ENCODE measurements around the gene RRP12. TPM values are rescaled to one million over a fixed set of nuclear protein-coding genes. Genes with fewer than 3 reads are reported as not detected.
"Not testable (repeated sequence)": the region's sequence is repeated elsewhere in the genome, so short reads cannot be mapped to it uniquely, and the experiment has no call there.

Gene RRP12
- total RNA-seq, 2 experiments from 2014 or later: 20.1 to 21.6 TPM

DNA sequence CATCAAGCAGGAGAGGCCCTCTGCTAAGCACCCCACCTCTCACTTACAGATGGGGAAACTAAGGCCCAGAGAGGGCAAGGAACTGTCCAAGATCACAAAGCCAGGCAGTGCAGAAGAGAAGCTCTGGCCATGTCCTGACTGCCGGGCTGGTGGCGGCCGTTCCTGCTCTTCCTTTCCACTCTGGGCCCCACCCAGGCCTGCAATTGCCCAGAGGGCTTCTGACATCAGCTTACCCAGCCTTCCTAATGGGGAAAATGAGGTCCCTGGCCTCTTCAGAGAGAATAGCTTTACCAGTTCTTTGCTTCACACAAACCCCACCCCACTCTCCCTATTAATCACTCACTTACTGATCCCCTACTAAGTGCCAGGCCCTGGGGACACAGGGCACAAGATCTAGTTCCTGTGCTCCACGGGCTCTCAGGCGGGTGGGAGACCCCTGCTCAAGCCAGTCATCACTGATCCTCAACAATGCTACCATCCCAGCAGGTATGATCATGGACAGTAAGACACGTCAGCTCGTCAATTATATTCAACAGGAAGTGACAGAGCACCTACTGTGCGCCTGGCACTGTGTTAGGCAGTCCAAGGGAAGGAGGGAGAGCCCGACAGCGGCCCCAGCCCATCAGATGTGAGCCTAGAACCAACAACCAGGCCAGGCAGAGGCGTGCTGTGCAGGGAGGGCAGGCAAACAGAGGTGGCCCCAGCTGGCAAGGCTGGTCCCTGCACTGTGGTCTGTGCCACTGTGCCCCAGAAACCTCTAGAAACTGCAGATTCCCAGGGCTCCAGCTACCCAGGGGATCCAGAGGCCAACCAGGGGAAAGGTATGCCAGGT, 40.2 kb downstream of the RRP12 start:
- DNase-seq: no peak
- POLR2A ChIA-PET: interaction anchor here (0.5 kb wide), 1 partner anchor 418 kb away, joined by 3 read pairs; no protein-coding TSS in a partner anchor
- no peak overlapping the region for H3K4me3 Mint-ChIP-seq

DNA sequence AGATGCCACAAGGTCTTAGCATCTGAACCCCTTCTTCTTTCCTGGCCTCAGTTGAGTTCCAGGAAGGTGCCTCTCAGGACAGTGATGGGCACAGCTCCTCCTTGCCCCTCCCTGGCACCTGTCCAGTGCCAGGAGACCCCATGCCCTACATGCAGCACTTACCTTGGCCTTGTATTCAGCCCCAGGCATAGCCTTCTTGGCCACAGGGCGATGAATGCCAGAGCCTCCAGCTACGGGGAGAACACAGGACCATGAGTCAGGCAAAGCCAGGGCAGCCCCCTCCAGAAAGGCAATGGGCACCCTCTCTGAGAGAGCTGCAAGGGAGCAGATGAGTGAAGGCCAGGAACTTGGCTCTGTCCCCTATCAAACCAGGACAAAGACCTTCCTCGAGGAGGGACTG, 42.4 kb downstream of the RRP12 start:
- ChIA-PET CTCF (interaction anchor here (0.6 to 2.1 kb wide), 8 partner anchors 8 to 501 kb away, joined by 3 to 10 read pairs (median 4); no protein-coding TSS in a partner anchor), POLR2A (interaction anchor here (0.6 kb wide), 1 partner anchor 41 kb away, joined by 3 read pairs; no protein-coding TSS in a partner anchor)
- no peaks in the 10 kb centered on the region for H3K9me3 Mint-ChIP-seq
- H3K27me3 Mint-ChIP-seq: no peaks in the 10 kb centered on the region
- no peaks in the 10 kb centered on the region for H3K4me1 Mint-ChIP-seq
- peaks cover 7% of the 10 kb centered on the region for H3K36me3 Mint-ChIP-seq (ENCODE audit: low read depth)
- H3K27ac Mint-ChIP-seq: no peak overlapping the region
- no peak overlapping the region for H3K4me3 Mint-ChIP-seq
- DNase-seq: no peak

More for the DNA sequence above, 40.2 kb downstream of the RRP12 start:
- H3K4me1 Mint-ChIP-seq: no peaks in the 10 kb centered on the region
- H3K36me3 Mint-ChIP-seq (ENCODE audit: low read depth): peaks cover 12% of the 10 kb centered on the region
- no peaks in the 10 kb centered on the region for H3K9me3 Mint-ChIP-seq
- no peaks in the 10 kb centered on the region for H3K27me3 Mint-ChIP-seq
- peak overlapping the region; percentile 20 for H3K27ac Mint-ChIP-seq
- CTCF ChIA-PET: interaction anchor here (0.9 to 1.7 kb wide), 4 partner anchors 10 to 49 kb away, joined by 3 to 5 read pairs (median 4); no protein-coding TSS in a partner anchor

DNA sequence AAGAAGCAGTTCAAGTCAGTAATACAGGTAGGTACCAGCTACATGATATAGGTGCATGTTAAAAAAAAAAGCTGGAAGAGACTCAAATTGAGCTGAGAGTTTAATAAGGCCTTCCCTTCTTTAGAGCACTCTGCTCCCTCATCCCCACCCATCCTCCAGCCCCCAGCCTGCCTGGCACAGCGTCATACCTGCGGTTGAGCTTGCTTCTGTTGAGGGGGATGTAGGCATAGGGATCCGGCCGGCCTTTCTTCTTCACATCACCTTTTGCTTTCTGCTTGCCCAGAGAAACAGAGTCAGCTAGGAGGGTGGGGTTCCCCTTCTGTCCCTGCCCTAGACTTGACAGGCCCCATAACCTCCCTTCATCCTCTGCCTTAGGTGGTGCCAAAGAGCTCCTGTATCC, 42.8 kb downstream of the RRP12 start:
- Mint-ChIP-seq H3K9me3 (no peaks in the 10 kb centered on the region), H3K4me1 (no peaks in the 10 kb centered on the region), H3K27me3 (no peaks in the 10 kb centered on the region), H3K4me3 (no peak overlapping the region), H3K36me3 (ENCODE audit: low read depth) (peaks cover 7% of the 10 kb centered on the region), H3K27ac (no peak overlapping the region)
- ChIA-PET CTCF (interaction anchor here (0.5 to 2.1 kb wide), 7 partner anchors 8 to 501 kb away, joined by 3 to 10 read pairs (median 4); no protein-coding TSS in a partner anchor), POLR2A (no interaction called here)
- no peak for DNase-seq

DNA sequence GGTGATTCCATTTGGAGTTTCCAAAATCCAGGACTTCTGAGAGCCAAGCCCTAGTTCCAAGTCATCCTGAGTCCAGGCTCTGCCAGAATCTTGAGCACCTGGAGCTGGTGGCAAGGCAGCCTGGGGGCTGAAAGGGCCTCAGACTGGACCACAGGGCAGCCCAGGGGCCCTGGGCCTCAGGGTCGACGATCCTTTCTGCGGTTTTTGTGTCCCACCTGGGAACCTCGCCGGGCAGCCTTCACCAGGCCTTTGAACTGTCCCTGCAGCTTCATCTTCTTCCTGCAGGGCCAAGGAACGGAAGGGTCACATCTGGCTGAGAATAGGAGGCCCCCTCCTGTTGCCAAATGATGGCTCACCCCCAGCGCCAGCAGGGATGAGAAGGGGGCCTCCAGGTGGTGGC, 44.2 kb downstream of the RRP12 start:
- no peaks in the 10 kb centered on the region for H3K4me1 Mint-ChIP-seq
- H3K36me3 Mint-ChIP-seq (ENCODE audit: low read depth): peaks cover 7% of the 10 kb centered on the region
- CTCF ChIA-PET: interaction anchor here (0.5 to 2.1 kb wide), 4 partner anchors 10 to 585 kb away, joined by 3 to 10 read pairs (median 4); no protein-coding TSS in a partner anchor
- H3K27me3 Mint-ChIP-seq: no peaks in the 10 kb centered on the region
- POLR2A ChIA-PET: no interaction called here
- no peaks in the 10 kb centered on the region for H3K9me3 Mint-ChIP-seq
- H3K27ac Mint-ChIP-seq: no peak overlapping the region
- DNase-seq: no peak
- no peak overlapping the region for H3K4me3 Mint-ChIP-seq

DNA sequence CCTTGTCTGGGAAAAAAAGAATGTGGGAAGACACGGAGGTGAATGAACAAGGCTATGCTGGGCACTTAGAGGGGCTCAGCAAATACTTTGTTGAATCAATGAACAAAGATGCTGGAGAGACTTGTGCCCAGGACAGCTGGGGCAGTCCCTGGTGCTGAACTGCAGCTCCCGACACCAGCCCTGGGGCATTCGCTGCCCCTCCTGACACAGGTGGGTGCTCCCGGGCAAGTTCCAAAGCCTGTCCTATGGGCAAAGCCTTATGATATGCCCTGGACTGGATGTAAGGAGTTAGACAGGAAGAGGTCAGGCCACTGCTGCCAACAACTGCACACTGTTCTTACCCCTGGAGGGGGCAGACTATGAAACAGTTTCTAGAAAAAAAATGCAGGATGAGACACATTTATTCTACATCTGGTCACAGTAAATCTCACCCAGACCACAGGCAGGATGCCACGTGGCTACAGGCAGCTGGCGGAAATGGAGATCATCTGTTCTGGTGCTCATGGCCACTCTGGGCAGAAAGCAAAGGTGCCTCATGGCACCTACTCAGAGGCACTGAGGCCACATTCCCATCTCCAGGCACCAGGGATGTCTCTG, 44.7 kb downstream of the RRP12 start:
- H3K36me3 Mint-ChIP-seq (ENCODE audit: low read depth): peaks cover 7% of the 10 kb centered on the region
- no peaks in the 10 kb centered on the region for H3K27me3 Mint-ChIP-seq
- no peak for DNase-seq
- H3K9me3 Mint-ChIP-seq: no peaks in the 10 kb centered on the region
- H3K4me3 Mint-ChIP-seq: no peak overlapping the region
- H3K4me1 Mint-ChIP-seq: no peaks in the 10 kb centered on the region
- no peak overlapping the region for H3K27ac Mint-ChIP-seq
- POLR2A ChIA-PET: no interaction called here
- CTCF ChIA-PET: interaction anchor here (1.0 to 2.1 kb wide), 4 partner anchors 9 to 59 kb away, joined by 3 to 10 read pairs (median 4); no protein-coding TSS in a partner anchor

DNA sequence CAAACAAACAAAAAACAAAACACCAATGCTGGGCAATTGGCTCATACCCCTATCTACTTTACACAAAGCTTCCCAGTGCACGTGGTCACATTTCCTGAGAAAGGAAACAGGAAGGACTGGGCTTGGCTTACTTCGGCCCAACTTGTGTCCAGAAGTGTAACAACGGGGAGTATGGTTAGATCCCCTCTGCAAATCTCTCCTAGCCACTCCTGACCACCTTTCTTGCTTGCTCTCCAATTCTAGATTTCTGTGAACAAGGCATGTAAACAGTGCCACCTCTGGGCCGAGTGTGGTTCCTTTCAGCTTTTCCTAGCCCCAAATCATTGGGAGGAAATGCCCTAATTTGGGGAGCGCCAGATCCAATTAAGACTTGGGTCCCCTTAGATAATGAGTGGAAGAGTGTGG, 45.6 kb downstream of the RRP12 start:
- POLR2A ChIA-PET: no interaction called here
- H3K9me3 Mint-ChIP-seq: no peaks in the 10 kb centered on the region

DNA sequence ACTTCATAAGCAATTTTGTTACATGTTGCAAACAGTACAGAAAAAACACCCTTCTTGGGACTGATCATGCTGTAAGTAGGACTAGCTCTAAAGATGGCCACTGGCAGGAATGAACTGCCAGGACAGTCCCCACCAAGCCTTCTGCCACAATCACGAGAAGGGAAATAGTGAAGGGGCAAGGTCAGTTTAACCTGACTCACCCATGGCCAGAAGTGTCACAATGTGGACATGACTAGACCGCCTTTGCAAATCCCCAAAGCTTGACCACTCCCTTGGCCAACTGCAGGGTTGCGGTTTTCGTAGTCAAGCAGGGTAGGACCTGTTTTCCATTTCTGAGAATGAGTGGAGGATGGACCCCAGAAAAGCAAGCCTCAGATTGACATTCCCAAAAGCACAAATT, 47.2 kb downstream of the RRP12 start:
- ChIA-PET CTCF (interaction anchor here (0.6 kb wide), 1 partner anchor 15 kb away, joined by 3 read pairs; no protein-coding TSS in a partner anchor), POLR2A (no interaction called here)
- Mint-ChIP-seq H3K27ac (no peak overlapping the region), H3K4me3 (no peak overlapping the region), H3K9me3 (no peaks in the 10 kb centered on the region), H3K4me1 (no peaks in the 10 kb centered on the region), H3K36me3 (ENCODE audit: low read depth) (peaks cover 7% of the 10 kb centered on the region), H3K27me3 (no peaks in the 10 kb centered on the region)
- DNase-seq: no peak

More for the DNA sequence above, 45.6 kb downstream of the RRP12 start:
- CTCF ChIA-PET: interaction anchor here (1.0 to 1.2 kb wide), 2 partner anchors 10 to 58 kb away, joined by 3 to 6 read pairs; no protein-coding TSS in a partner anchor
- no peak overlapping the region for H3K27ac Mint-ChIP-seq
- peaks cover 7% of the 10 kb centered on the region for H3K36me3 Mint-ChIP-seq (ENCODE audit: low read depth)
- DNase-seq: peak; percentile 16
- no peaks in the 10 kb centered on the region for H3K27me3 Mint-ChIP-seq
- H3K4me3 Mint-ChIP-seq: no peak overlapping the region
- no peaks in the 10 kb centered on the region for H3K4me1 Mint-ChIP-seq

DNA sequence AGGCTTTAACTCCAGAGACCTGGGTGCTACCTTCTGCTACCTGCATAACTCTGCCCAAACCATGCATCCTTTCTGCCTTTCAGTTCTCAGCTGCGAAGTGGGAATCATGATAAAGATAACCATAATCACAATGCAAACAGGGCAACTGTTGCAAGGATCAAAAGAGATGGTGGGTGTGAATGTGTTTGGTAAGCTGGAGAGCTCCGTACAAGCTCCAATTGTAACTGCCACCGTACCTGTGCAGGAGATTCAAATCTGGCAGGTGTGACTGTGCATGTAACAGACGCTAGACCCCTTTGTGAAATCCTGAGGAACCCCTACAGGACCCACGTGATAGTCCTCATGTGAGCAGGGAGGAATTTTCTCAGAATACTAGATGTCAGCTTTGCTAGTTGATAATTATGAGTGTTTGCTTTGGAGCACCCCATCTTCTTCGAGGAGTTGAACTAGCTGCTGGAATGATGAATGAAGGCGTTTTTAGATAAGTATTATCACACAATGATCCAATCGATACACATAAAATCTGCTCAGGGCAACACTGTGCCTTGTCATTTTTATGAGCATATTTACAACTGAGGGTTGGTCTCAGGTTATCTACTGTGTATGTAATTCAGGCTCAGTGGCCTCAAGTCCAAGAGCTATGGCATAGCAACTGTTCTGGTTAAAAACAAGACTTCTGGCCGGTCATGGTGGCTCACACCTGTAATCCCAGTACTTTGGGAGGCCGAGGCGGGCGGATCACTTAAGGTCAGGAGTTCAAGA, 51.2 kb downstream of the RRP12 start:
- no peaks in the 10 kb centered on the region for H3K9me3 Mint-ChIP-seq
- no peak for DNase-seq
- H3K4me1 Mint-ChIP-seq: no peaks in the 10 kb centered on the region
- ChIA-PET CTCF (interaction anchor here (1.5 to 1.6 kb wide), 2 partner anchors 9 to 12 kb away, joined by 5 to 7 read pairs; no protein-coding TSS in a partner anchor), POLR2A (interaction anchor here (0.6 kb wide), 1 partner anchor 1003 kb away, joined by 3 read pairs; no protein-coding TSS in a partner anchor)
- H3K27me3 Mint-ChIP-seq: no peaks in the 10 kb centered on the region
- H3K36me3 Mint-ChIP-seq (ENCODE audit: low read depth): no peaks in the 10 kb centered on the region
- H3K27ac Mint-ChIP-seq: no peak overlapping the region
- H3K4me3 Mint-ChIP-seq: no peak overlapping the region

DNA sequence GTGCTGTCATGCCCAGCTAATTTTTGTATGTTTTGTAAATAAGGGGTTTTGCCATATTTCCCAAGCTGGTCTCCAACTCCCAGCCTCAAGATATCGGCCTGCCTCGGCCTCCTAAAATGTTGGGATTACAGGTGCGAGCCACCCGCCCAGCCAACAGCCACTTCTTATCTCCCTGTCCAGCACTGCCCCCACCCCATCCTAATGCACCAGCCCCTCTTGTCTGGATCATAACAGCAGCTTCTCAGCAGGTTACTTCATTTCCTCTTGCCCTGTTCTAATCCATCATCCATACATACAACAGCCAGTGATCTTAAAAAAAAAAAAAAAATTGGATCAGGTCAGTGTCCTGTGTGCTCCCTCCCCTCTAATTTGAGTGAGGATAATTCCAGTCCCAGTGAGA, 53.8 kb downstream of the RRP12 start:
- no peak overlapping the region for H3K27ac Mint-ChIP-seq
- H3K4me1 Mint-ChIP-seq: no peaks in the 10 kb centered on the region
- CTCF ChIA-PET: interaction anchor here (0.5 to 1.5 kb wide), 4 partner anchors 10 to 89 kb away, joined by 3 to 4 read pairs (median 3); partner anchors contain the start of gene FRAT1
- no peaks in the 10 kb centered on the region for H3K36me3 Mint-ChIP-seq (ENCODE audit: low read depth)
- POLR2A ChIA-PET: no interaction called here
- no peak overlapping the region for H3K4me3 Mint-ChIP-seq
- no peaks in the 10 kb centered on the region for H3K9me3 Mint-ChIP-seq
- DNase-seq: no peak
- H3K27me3 Mint-ChIP-seq: peaks cover 2% of the 10 kb centered on the region

DNA sequence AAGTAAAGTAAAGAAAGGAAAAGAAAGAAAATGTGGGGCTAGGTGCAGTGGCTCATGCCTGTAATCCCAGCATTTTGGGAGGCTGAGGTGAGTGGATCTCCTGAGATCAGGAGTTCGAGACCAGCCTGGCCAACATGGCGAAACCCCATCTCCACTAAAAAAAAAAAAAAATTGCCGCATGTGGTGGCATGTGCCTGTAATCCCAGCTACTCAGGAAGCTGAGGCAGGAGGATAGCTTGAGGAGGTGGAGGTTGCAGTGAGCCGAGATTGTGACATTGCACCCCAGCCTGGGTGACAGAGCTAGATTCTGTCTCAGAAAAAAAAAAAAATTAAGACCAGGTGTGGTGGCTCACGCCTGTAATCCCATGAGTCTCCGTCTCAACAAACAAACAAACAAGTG, 57.5 kb downstream of the RRP12 start:
- not testable (repeated sequence) for H3K36me3 Mint-ChIP-seq (ENCODE audit: low read depth); H3K4me3 Mint-ChIP-seq; H3K27ac Mint-ChIP-seq; H3K9me3 Mint-ChIP-seq; H3K27me3 Mint-ChIP-seq; DNase-seq; H3K4me1 Mint-ChIP-seq
- ChIA-PET POLR2A (interaction anchor here (0.6 kb wide), 1 partner anchor 52 kb away, joined by 3 read pairs; no protein-coding TSS in a partner anchor), CTCF (interaction anchor here (0.6 to 0.7 kb wide), 3 partner anchors 14 to 338 kb away, joined by 4 to 6 read pairs (median 6); no protein-coding TSS in a partner anchor)

DNA sequence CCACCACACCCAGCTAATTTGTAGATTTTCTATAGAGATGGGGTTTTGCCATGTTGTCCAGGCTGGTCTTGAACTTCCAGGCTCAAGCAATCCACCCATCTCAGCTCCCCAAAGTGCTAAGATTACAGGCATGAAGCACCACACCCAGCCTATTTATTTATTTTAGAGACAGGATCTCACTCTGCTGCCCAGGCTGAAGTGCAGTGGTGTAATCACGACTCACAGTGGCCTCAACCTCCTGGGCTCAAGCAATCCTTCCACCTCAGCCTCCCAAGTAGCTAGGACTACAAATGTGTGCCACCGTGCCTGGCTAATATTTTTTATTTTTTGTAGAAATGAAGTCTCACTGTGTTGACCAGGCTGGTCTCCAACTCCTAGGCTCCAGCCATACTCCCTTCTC, 59.7 kb downstream of the RRP12 start:
- ChIA-PET CTCF (interaction anchor here (0.6 kb wide), 1 partner anchor 12 kb away, joined by 3 read pairs; no protein-coding TSS in a partner anchor), POLR2A (no interaction called here)
- peaks cover 23% of the 10 kb centered on the region for H3K27me3 Mint-ChIP-seq
- H3K4me3 Mint-ChIP-seq: no peak overlapping the region
- H3K9me3 Mint-ChIP-seq: no peaks in the 10 kb centered on the region
- no peaks in the 10 kb centered on the region for H3K4me1 Mint-ChIP-seq
- no peak for DNase-seq
- no peaks in the 10 kb centered on the region for H3K36me3 Mint-ChIP-seq (ENCODE audit: low read depth)
- no peak overlapping the region for H3K27ac Mint-ChIP-seq

DNA sequence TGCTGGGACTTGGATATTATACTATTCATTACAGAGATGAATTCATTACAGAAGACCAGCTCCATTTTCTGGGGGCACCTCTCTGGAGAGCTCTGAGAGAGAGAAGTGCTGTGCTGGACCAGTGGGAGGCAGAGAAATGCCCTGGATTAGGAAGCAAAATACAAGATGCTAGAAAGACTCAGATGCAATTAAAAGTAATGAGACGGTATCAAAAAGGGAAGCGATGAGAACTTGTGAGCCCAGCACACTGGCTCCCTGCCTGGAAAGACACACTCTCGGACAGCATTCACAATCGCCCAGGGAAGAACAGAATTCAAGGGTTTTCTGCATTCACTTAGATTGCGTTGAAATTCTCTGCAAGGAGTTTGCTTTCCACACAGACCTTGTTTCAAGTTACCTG, 63.1 kb downstream of the RRP12 start:
- H3K27me3 Mint-ChIP-seq: peaks cover 27% of the 10 kb centered on the region
- H3K4me1 Mint-ChIP-seq: peaks cover 10% of the 10 kb centered on the region
- H3K36me3 Mint-ChIP-seq (ENCODE audit: low read depth): peaks cover 5% of the 10 kb centered on the region
- H3K4me3 Mint-ChIP-seq: no peak overlapping the region
- DNase-seq: no peak
- ChIA-PET POLR2A (no interaction called here), CTCF (interaction anchor here (0.6 kb wide), 1 partner anchor 75 kb away, joined by 6 read pairs; no protein-coding TSS in a partner anchor)
- no peak overlapping the region for H3K27ac Mint-ChIP-seq
- no peaks in the 10 kb centered on the region for H3K9me3 Mint-ChIP-seq

Data from activated CD4-positive, alpha-beta T cell treated with anti-CD3 and anti-CD28 coated beads, Interleukin-2, amount 10 ng/mL, durations not matched to agents 7 days and 5 days (primary cell).